ENCODE data around the gene PRKG1.
"Not testable (repeated sequence)": the region's sequence is repeated elsewhere in the genome, so short reads cannot be mapped to it uniquely, and the experiment has no call there.

The PRKG1 gene

GRCh38 chr10:51369903-51370302 lies 295.6 kb downstream of the PRKG1 start:
- ATAC-seq (no peak), DNase-seq (no peak)
- no peaks in the 10 kb centered on the region for H3K9me3 Mint-ChIP-seq
- H3K4me1 Mint-ChIP-seq, result no peaks in the 10 kb centered on the region
- H3K36me3 Mint-ChIP-seq (ENCODE audit: low read depth), result no peaks in the 10 kb centered on the region
- H3K4me3 Mint-ChIP-seq, result no peak overlapping the region
- H3K27ac Mint-ChIP-seq, result no peak overlapping the region
- H3K27me3 Mint-ChIP-seq, result peaks cover 3% of the 10 kb centered on the region

DNA sequence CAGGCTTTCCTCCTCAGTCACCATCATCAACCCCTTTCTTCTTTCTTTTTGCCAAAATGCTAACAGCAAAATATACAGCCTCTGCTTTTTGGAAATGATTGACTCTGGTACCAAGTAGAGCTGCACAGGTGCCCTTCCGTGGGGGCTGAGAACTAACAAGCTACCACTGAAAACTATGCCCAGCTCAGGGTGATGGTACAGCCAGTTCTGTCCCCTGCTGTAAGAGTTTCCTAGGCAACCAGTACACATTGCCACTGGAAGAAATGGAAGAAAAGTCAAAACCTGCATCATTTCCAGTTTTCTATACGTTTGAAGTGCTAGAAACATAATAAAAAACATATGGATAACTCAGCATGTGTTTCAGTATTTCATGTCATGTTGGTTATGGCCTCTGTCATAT lies 297.5 kb downstream of the PRKG1 start:
- ATAC-seq (no peak), DNase-seq (no peak)
- no peaks in the 10 kb centered on the region for H3K4me1 Mint-ChIP-seq
- H3K36me3 Mint-ChIP-seq (ENCODE audit: low read depth), result no peaks in the 10 kb centered on the region
- H3K27me3 Mint-ChIP-seq, result peaks cover 3% of the 10 kb centered on the region
- H3K27ac Mint-ChIP-seq, result no peak overlapping the region
- no peaks in the 10 kb centered on the region for H3K9me3 Mint-ChIP-seq
- H3K4me3 Mint-ChIP-seq, result no peak overlapping the region

- ATAC-seq, result no peak
- no peaks in the 10 kb centered on the region for H3K36me3 Mint-ChIP-seq (ENCODE audit: low read depth)
- H3K4me3 Mint-ChIP-seq, result no peak overlapping the region
- no peak for DNase-seq
- no peaks in the 10 kb centered on the region for H3K4me1 Mint-ChIP-seq
- H3K27ac Mint-ChIP-seq, result no peak overlapping the region
- no peaks in the 10 kb centered on the region for H3K9me3 Mint-ChIP-seq
- peaks cover 2% of the 10 kb centered on the region for H3K27me3 Mint-ChIP-seq
These were observed 301.5 kb downstream of the PRKG1 start for GRCh38 chr10:51375790-51376189.

DNA sequence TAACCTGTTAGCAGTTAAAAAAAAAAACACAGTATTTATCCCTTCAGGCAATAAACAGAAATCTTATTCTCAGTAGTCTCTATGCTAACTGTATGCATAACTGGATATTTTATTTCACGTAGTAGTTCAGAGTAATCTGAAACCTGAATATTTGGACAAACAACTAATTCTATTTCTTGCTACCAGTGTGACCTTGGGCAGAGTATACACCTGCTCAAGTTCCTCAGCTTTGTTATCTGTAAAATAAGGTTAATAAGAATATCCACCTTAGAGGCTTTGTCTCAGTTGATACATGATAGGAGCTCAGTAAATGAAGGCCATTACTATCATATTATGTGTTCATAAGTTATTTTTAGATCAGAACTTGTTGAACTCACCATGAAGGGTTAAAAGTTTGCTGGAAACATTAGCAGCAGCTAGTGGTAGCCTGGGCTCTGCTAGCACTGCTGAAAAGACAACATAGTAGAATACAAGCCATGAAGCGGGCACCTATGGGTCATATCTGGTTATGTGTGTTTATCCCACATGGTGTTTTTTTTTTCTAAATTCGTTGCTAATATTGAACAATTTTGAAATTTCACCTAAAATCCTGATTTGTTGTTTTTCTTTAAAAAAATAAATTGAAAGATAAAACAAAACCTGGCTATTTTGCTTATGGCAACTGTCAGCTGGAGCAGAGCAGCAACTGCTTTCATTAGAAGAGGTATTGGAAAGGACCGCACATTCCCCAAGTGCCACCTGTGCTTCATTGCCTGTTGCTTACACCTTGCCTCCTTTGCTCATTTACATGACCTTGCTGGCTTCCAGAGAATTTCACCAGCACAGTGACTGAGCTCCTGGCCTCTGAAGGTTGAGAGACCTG lies 303.0 kb downstream of the PRKG1 start:
- H3K27me3 Mint-ChIP-seq, result peaks cover 2% of the 10 kb centered on the region
- ATAC-seq (no peak), DNase-seq (no peak)
- no peak overlapping the region for H3K27ac Mint-ChIP-seq
- H3K4me3 Mint-ChIP-seq, result no peak overlapping the region
- H3K36me3 Mint-ChIP-seq (ENCODE audit: low read depth), result no peaks in the 10 kb centered on the region
- no peaks in the 10 kb centered on the region for H3K9me3 Mint-ChIP-seq
- no peaks in the 10 kb centered on the region for H3K4me1 Mint-ChIP-seq

DNA sequence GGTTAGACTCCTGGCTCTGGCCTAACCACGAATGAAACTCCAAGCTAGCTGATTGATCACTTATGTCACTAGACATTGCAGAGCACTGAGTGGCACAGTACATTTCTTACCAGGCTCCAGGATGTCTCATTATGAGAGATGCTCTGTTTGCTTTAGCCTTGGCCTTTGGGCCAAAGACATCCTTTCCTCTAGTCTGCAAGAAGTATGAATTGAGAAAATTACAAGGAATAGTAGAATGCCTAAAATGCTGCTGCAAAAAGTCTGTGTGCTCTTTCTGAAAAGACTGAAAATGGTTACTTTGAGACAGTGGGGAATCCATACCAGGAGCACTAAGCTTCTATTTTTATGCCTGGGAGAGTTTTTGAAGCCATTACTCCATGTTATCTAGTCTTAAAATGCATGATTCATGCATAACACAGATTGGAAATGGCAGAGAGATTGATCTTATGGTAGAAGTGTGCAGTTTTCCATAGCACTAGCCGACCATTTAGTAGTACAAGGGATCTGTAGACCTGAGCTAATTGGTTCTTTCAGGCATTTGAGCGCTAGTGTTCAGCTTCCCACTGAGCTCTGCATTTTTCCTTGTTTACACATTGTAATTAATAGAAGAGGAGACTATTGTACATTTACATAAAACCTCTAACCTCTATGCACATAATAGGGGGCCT lies 303.8 kb downstream of the PRKG1 start:
- peaks cover 2% of the 10 kb centered on the region for H3K27me3 Mint-ChIP-seq
- ATAC-seq (no peak), DNase-seq (no peak)
- H3K4me1 Mint-ChIP-seq, result no peaks in the 10 kb centered on the region
- H3K9me3 Mint-ChIP-seq, result no peaks in the 10 kb centered on the region
- no peak overlapping the region for H3K27ac Mint-ChIP-seq
- no peaks in the 10 kb centered on the region for H3K36me3 Mint-ChIP-seq (ENCODE audit: low read depth)
- H3K4me3 Mint-ChIP-seq, result no peak overlapping the region

DNA sequence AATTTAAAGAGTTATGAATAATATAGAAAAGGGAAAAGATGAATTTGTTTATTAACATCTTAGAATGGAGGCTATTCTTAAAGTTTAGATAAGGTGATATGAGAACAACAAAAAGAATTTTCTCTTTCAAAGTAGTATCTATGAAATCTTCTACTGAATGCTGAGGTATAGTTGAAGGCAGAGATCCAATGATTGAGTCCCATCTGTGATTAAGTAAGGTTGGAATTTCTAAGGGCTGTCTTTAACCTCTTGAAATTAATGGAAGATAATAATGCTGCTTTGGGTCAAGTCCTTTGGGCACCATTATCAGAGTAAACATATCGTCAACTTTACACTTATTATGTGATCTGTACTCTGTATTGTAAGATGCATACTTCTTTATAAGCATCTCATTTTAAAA lies 307.9 kb downstream of the PRKG1 start:
- Mint-ChIP-seq H3K4me3 (no peak overlapping the region), H3K27me3 (peaks cover 2% of the 10 kb centered on the region), H3K27ac (no peak overlapping the region), H3K36me3 (ENCODE audit: low read depth) (no peaks in the 10 kb centered on the region), H3K4me1 (no peaks in the 10 kb centered on the region), H3K9me3 (no peaks in the 10 kb centered on the region)
- ATAC-seq, result no peak
- no peak for DNase-seq

- DNase-seq (no peak), ATAC-seq (no peak)
- Mint-ChIP-seq H3K4me3 (no peak overlapping the region), H3K4me1 (no peaks in the 10 kb centered on the region), H3K9me3 (no peaks in the 10 kb centered on the region), H3K36me3 (ENCODE audit: low read depth) (no peaks in the 10 kb centered on the region), H3K27me3 (peaks cover 2% of the 10 kb centered on the region), H3K27ac (no peak overlapping the region)
These were observed 310.7 kb downstream of the PRKG1 start for GRCh38 chr10:51384971-51385370.

GRCh38 chr10:51386248-51386885 lies 312.1 kb downstream of the PRKG1 start:
- Mint-ChIP-seq H3K36me3 (ENCODE audit: low read depth) (no peaks in the 10 kb centered on the region), H3K4me1 (no peaks in the 10 kb centered on the region), H3K27me3 (no peaks in the 10 kb centered on the region), H3K27ac (no peak overlapping the region), H3K4me3 (no peak overlapping the region), H3K9me3 (no peaks in the 10 kb centered on the region)
- DNase-seq, result no peak
- no peak for ATAC-seq

GRCh38 chr10:51389415-51390321 lies 315.4 kb downstream of the PRKG1 start:
- DNase-seq (peak; percentile 44), ATAC-seq (peak; percentile 57)
- Mint-ChIP-seq H3K27me3 (no peaks in the 10 kb centered on the region), H3K9me3 (no peaks in the 10 kb centered on the region), H3K4me3 (no peak overlapping the region), H3K27ac (no peak overlapping the region), H3K4me1 (no peaks in the 10 kb centered on the region), H3K36me3 (ENCODE audit: low read depth) (no peaks in the 10 kb centered on the region)

GRCh38 chr10:51393006-51393405 lies 318.7 kb downstream of the PRKG1 start:
- not testable (repeated sequence) for H3K27me3 Mint-ChIP-seq; H3K4me3 Mint-ChIP-seq; ATAC-seq; H3K4me1 Mint-ChIP-seq; H3K27ac Mint-ChIP-seq; DNase-seq; H3K9me3 Mint-ChIP-seq; H3K36me3 Mint-ChIP-seq (ENCODE audit: low read depth)

GRCh38 chr10:51394039-51394438 lies 319.8 kb downstream of the PRKG1 start:
- no peaks in the 10 kb centered on the region for H3K9me3 Mint-ChIP-seq
- H3K4me1 Mint-ChIP-seq, result no peaks in the 10 kb centered on the region
- no peak for ATAC-seq
- no peaks in the 10 kb centered on the region for H3K27me3 Mint-ChIP-seq
- H3K36me3 Mint-ChIP-seq (ENCODE audit: low read depth), result no peaks in the 10 kb centered on the region
- H3K4me3 Mint-ChIP-seq, result no peak overlapping the region
- no peak for DNase-seq
- no peak overlapping the region for H3K27ac Mint-ChIP-seq

DNA sequence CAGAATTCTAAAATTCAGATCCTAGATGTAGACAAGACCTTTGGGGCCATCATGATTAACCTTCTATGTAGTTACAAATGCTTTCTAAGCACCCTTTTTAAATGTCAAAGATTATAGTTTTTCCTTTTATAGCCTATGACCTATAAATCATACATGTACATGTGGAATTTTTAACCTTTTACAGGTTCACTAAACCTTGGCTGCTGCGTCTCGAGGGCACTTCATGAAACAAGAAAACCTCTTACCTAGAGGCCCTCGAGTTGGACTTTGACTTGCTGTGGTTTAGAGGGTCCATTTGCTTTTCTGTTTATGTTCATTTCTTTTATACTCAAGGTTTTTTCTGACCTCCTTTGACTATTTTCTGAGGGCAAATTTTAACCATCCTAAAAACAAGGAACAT lies 323.0 kb downstream of the PRKG1 start:
- Mint-ChIP-seq H3K9me3 (no peaks in the 10 kb centered on the region), H3K27ac (no peak overlapping the region), H3K27me3 (no peaks in the 10 kb centered on the region), H3K36me3 (ENCODE audit: low read depth) (no peaks in the 10 kb centered on the region), H3K4me1 (no peaks in the 10 kb centered on the region), H3K4me3 (no peak overlapping the region)
- DNase-seq (no peak), ATAC-seq (no peak)

GRCh38 chr10:51397695-51398094 lies 323.4 kb downstream of the PRKG1 start:
- no peaks in the 10 kb centered on the region for H3K27me3 Mint-ChIP-seq
- no peak overlapping the region for H3K27ac Mint-ChIP-seq
- ATAC-seq (no peak), DNase-seq (no peak)
- no peaks in the 10 kb centered on the region for H3K36me3 Mint-ChIP-seq (ENCODE audit: low read depth)
- no peak overlapping the region for H3K4me3 Mint-ChIP-seq
- no peaks in the 10 kb centered on the region for H3K9me3 Mint-ChIP-seq
- H3K4me1 Mint-ChIP-seq, result no peaks in the 10 kb centered on the region

DNA sequence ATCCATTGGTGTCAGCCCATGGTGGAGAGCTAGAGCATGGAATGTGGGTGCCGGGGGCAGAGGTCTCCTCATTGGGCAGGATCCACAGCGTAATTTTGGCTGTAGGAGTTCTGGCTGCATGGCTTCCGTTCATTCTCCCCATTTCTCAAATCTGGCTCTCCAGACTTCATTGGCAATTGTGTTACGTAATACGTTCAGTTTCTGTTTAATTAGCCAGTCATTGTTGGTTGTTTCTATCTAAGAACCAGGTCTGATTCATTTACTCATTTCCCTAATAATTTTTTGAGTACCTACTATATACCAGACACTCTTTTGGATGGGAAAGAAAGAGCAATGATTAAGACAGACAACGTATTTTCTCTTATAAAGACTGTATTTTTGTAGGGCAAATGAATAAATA lies 325.6 kb downstream of the PRKG1 start:
- Mint-ChIP-seq H3K27ac (no peak overlapping the region), H3K9me3 (no peaks in the 10 kb centered on the region), H3K4me1 (no peaks in the 10 kb centered on the region), H3K4me3 (no peak overlapping the region), H3K27me3 (no peaks in the 10 kb centered on the region), H3K36me3 (ENCODE audit: low read depth) (no peaks in the 10 kb centered on the region)
- DNase-seq, result no peak
- no peak for ATAC-seq

All from activated naive CD8-positive, alpha-beta T cell treated with anti-CD3 and anti-CD28 coated beads, Interleukin-2, amount 50 U/mL, for 24 hours (primary cell).